ENCODE data around the gene STK32C.

DNA sequence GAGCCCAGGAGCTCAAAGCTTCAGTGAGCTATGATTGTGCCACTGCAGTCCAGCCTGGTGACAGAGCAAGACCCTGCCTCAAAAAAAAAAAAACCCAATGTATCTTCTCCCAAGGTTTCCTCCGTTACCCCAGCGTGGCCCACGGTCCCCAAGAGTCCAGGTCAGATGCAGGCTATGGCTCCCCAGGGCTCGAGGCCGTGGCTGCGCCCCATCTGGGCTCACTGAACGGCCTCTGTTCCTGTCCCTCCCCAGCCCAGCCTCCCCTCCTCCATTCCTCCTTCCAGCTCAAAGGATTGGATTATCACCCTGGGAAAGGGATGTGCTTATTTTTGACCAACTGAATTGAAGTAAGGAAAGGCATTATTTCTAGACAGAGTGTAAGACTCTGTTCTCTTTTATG, 31.0 kb downstream of the STK32C start:
- TF ChIP-seq POLR2A (IDR thresholded peaks at IDR 0.05; ENCODE audit: low read depth) (no peak), POLR2AphosphoS5 (IDR thresholded peaks at IDR 0.05) (no peak)
- TF ChIP-seq, protein P1, sequence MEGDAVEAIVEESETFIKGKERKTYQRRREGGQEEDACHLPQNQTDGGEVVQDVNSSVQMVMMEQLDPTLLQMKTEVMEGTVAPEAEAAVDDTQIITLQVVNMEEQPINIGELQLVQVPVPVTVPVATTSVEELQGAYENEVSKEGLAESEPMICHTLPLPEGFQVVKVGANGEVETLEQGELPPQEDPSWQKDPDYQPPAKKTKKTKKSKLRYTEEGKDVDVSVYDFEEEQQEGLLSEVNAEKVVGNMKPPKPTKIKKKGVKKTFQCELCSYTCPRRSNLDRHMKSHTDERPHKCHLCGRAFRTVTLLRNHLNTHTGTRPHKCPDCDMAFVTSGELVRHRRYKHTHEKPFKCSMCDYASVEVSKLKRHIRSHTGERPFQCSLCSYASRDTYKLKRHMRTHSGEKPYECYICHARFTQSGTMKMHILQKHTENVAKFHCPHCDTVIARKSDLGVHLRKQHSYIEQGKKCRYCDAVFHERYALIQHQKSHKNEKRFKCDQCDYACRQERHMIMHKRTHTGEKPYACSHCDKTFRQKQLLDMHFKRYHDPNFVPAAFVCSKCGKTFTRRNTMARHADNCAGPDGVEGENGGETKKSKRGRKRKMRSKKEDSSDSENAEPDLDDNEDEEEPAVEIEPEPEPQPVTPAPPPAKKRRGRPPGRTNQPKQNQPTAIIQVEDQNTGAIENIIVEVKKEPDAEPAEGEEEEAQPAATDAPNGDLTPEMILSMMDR (IDR thresholded peaks at IDR 0.05), result no peak

Measured in esophagus muscularis mucosa (tissue), 3 donors.